Fibroblast of peridontal ligament (primary cell): ENCODE results near the gene TUBA8.
"Not testable (repeated sequence)": the region's sequence is repeated elsewhere in the genome, so short reads cannot be mapped to it uniquely, and the experiment has no call there.

Experiments
- DNase-seq: peaks from one replicate; pipeline ENCODE4 v3.0.0-alpha.2; 2010; ENCODE audit errors: extremely low read depth

The TUBA8 gene

DNA sequence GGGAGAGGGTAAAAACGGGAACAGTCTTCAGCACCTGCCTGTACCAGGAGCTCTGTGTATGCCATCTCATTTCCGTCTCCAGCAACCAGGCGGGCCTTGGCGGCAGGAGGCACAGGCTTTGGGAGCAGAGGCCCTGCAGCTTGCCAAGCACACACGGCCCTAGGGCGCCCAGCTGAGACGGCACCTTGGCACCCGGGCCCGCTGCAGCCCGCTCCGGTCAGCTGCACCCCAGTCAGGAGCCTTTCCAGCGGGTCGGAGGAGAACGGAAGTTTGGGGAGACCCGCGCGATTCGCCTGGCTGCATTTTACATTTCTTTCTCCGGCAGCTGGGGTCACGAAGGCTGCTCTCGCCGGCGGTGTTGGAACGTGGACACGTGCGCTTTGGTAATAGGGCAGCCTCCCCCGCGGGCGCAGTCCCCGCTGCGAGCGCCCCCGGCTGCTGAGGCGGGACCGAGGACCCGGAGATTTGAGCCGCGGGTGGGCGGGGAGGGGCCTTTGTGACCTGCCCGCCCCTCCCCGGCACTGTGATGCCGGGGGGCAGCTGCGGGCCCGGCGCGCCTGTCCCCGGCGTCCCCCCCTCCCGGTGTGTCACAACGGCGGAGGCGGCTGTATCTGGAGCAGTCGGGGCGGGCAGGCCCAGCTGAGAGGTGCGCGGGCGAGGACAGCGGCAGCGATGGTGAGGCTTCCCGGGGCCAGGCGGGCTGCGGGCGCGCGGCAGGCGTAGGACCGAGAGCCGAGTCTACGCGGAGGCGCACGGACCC, at the start of gene TUBA8:
Gene TUBA8 (plus strand): TSS at position 616 of the 760 bp plus-strand sequence. CDS start 57 bp downstream, at position 673.
- peak; percentile 11 for DNase-seq

DNA sequence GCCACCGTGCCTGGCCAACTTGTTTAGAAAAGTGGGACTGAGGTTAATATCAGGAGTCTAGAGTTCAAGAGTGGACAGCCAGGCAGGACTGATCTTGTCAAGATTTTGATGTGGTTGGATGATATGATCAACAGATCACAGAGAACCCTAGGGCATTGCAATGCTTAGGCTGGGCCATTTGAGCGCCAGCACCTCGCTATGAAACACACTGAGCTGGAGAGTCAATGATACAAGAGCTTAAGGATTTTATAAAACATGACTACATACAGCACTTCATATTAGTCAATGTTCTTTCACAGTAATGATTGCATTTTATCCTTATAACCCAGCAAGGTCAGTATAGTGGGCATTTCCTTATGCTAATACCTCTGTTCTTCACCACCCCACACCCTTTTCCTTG, 48.2 kb upstream of the TUBA8 start:
- DNase-seq: no peak

DNA sequence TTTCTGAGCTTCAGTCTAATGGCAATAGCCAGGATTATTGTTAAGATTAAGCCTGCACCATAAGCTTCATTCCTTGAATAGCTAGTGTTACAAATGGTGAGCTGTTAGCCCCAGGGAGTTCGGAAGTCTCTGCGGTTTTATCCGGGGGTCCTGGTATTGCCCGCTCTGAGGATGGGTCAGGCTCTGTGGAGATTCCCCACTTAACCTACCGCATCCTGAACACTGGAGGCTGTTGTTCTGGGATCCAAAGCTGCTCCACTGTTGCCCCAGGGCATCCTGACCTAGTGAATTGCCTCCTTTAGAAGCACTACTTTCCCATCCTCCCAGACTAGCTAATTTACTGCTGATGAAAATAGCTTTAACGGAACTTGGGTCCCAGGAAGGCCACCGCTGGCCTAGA, 47.3 kb upstream of the TUBA8 start:
- DNase-seq: no peak

GRCh38 chr22:18063715-18064114, 46.9 kb upstream of the TUBA8 start:
- DNase-seq: not testable (repeated sequence)

DNA sequence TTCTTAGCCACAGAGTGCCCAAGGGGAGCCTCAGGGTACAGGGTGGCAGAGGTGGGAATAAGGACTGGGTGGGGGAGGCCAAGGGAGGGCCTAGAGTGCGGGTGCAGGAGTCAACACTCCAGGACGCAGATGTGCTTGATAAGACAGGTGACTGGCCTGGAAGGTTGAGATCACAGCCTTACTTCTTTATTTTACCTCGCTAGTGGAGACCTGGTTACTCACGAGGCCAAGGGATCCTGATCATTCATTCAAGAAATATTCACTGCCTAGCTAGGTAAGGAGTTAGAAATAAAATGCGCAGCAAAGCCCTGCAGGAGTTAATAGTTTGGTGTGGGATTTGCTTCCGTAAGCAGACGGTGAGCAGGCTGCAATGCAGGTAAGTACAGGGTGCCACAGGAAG, 46.0 kb upstream of the TUBA8 start:
- no peak for DNase-seq

- no peak for DNase-seq
Observed at GRCh38 chr22:18065256-18065655, 45.4 kb upstream of the TUBA8 start.

GRCh38 chr22:18066181-18066859, 44.3 kb upstream of the TUBA8 start:
- no peak for DNase-seq

- no peak for DNase-seq
Observed at GRCh38 chr22:18067121-18067520, 43.5 kb upstream of the TUBA8 start.

DNA sequence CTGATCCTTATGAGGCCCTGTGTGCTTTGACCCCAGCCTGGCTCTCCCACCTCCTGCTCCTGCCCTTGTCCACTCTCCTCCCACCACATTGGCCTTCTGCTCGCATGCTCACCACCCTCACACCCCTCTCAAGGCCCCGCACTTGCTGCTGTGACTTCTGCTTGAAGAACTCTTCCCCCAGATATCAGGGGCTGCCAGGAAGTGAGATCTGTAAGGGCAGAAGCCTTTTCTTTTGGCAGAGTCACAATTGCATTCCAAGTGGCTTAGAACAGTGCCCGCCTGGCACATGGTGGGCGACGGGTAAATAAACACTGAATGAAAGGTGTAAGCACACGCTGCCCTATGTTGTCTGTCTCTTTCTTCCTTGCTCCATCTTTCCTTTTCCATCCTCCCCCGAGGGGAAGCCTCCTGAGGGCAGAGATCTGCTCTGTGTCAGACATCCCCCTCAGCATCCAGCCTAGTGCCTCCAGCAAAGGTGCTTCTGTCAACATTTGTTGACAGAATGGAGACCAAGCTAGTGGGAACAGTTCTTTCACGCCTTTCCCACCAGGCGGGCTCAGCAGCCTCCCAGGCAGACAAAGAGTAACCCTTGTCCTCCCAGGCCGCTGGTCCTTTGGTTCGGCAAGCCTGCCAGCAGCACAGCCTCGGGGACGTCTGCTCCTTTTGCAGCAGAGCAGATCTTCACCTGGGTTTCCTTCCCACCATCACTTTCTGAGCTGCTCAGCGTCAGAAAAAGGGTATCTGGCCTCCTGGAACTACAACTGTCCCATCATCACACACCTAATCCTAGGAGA, 42.9 kb upstream of the TUBA8 start:
- DNase-seq: no peak

DNA sequence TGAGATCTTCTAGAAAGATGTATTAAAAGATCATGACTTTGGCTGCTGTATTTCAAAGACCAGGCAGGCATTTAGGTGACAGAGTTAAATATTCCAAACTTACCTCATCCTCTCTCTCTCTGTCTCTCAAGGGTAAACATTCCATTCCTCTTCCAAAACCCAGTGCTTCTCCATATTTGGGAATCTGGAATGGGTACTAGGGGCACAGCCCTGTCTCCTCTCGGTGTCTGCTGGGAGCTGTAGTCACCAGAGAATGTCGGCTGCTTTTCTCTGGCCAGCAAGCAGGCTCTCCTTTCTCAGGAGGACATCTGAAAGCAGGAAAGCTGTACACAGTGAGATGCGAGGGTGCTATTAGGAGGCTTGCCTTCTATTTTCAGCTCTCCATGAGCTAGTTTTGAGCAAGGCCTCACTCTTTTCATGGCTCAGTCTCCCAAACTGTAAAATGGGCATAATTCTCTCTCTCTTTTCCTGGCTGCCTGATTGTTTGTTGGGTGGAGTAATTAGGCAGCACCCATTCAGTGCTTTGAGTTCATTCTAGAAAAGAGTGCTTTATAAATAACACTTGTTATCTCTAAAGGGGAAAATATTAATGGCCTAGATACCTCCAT, 42.1 kb upstream of the TUBA8 start:
- DNase-seq: peak; percentile 76

GRCh38 chr22:18069041-18069440, 41.6 kb upstream of the TUBA8 start:
- no peak for DNase-seq

DNA sequence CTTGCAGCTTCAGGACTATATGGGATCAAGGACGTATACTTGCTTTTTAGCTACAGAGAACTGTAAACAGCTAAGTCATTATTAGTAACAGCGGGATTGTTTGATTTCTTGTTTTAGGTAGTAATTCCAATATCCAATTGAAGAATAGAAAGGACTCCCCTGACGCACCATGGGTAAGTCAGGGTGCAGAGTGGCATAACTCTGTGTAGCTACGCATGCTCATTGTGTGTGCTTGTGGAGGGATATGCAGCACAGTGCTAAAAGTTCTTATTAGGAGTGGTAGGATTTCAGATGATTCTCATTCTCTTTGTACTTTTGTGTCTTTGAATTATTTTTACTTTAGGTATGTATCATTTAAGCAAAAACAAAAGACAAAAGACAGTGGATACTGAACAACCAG, 40.6 kb upstream of the TUBA8 start:
- DNase-seq: no peak

DNA sequence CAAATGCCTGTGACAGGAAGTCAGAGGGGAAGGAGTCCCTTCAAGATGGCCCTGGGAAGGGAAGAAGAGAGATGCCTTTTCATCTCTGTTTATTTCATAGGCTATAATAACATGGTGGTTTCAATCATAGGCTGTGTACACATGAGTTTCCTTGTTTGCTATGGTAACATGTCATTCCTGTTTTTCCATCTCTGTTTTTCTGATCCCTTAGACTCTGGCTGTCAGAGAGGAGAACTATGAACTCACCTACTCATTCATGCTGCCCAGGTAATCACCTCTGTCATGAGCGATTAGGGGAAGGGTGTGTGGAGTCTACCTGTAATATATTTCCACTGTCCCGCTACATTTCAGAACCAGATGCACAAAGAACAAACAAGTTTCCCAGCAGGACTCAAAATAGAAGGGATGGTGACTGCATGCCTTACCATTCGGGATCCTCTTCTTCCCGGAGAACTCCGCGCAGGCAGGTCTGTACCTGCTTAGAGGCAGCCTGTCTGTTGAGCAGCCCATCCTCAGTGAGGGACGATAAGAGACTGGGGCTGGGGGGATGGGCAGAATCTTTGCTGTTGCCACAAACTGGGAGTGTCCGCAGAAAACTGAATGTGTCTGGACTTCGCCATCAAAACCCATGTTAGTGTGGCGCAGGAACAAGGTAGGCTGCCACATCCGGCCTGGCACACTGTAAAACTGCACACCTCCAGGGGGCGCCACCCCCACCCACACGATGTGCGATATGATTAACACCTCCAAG, 39.9 kb upstream of the TUBA8 start:
- no peak for DNase-seq

- DNase-seq: not testable (repeated sequence)
Observed at GRCh38 chr22:18071307-18071967, 39.2 kb upstream of the TUBA8 start.

GRCh38 chr22:18071968-18072310, 38.7 kb upstream of the TUBA8 start:
- DNase-seq: no peak

- no peak for DNase-seq
Observed at GRCh38 chr22:18073467-18073866, 37.1 kb upstream of the TUBA8 start.

DNA sequence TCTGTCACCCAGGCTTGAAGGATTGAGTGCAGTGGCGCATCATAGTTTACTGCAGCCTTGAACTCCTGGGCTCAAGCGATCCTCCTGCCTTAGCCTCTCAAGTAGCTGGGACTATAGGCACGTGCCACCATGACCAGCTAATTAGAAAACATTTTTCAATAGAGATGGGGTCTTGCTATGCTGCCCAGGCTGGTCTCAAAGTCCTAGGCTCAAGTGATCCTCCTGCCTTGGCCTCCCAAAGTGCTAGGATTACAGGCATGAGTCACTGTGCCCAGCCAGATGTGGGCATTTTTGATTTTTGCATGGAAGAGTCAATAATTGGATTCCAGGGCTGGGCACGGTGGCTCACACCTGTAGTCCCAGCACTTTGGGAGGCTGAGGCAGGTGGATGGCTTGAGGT, 36.7 kb upstream of the TUBA8 start:
- not testable (repeated sequence) for DNase-seq

DNA sequence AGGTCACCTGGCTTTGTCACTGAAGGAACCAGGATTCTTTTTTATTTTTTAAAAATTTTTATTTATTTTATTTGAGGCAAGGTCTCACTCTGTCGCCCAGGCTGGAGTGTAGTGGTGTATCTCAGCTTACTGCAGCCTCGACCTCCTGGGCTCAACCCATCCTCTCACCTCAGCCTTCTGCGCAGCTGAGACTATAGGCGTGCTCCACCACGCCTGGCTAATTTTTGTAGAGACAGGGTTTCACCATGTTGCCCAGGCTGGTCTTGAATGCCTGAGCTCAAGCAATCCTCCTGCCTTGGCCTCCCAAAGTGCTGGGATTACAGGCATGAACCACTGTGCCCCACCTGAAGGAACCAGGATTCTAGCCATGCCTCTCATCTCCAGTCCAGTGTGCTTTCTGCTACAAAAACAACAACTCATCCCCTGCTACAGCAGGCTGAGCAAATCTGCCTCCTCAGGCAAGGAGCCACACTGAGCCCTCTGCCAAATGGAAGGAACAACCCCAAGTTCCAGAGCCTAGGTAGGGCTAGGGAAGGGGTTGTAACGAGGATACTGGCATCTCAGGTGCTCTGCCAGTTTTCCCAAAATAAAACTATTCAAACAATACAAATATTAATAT, 35.4 kb upstream of the TUBA8 start:
- no peak for DNase-seq

DNA sequence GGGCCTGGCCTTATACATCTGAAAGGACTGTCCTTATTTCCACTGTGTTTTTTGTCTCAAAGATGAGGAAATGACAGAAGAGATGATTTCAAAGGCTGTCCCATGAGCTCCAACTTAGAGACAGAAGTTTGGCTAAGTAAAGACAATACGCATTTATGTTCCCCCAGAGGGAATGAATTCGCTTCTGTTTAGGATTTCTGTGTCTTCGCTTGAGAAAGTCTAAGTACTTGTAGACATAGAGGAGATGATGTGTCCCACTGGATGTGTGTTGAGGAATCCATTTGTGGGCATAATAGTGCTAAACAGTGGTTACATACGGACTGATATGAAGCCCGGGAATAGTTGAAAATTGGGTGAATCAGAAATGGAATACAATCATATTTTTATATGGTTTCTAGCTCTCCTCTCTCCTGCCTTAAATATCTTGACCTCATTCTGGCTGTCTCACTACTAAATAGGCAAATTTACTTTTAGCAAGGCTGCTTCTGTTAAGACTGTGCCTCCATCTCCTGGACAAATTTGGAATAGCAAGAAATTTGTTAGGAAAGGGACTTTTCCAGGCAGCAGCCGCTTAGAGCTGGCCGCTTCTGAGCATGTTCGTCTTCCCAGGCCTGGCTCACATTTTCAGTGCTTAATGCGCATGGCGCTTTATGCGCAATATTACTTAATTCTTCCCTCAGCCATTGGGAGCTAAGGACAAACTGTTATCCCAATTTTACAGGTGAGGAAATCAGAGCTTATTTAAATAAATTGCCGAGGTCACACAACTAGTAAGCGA, 34.7 kb upstream of the TUBA8 start:
- peak; percentile 98 for DNase-seq
